Measurements from ENCODE around the gene MARCHF3. TPM values are rescaled to one million over a fixed set of nuclear protein-coding genes. Genes with fewer than 3 reads are reported as not detected.
"Not testable (repeated sequence)": the region's sequence is repeated elsewhere in the genome, so short reads cannot be mapped to it uniquely, and the experiment has no call there.

Gene MARCHF3
- polyA plus RNA-seq, 4 donors, result 3.6 to 8.5 (median 5.4) TPM

DNA sequence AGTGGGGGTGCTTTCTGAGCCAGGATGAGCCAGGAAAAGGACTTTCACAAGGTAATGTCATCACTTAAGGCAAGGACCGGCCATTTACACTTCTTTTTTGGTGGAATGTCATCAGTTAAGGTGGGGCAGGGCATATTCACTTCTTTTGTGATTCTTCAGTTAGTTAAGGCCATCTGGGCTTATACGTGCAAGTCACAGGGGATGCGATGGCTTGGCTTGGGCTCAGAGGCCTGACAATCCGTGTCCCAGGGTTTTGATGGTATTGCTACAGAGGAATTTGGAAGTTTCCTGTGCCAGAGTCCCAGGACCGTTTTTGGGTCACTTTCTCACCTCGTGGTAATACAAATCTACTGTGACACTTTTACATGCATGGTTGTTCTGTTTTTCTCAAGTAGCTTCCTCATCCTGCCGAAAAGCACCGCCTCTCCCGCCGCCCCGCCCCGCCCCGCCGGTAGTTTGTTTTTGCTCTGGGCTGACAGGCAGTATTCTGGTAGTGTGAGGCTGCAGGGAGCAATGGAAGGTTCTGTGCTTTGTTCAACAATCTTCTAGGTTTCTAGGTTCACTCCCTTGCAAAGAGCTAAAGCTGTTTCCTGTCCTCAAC, 184.8 kb downstream of the MARCHF3 start:
- H3K4me3 ChIP-seq (ENCODE audit: low read depth in 1 of 3, low read length in 3 of 3); H3K9me3 ChIP-seq (ENCODE audit: control insufficient read depth in 2 of 2, insufficient read depth in 1 of 2, low read depth in 1 of 2, low read length in 1 of 2); H3K36me3 ChIP-seq (ENCODE audit: control insufficient read depth in 3 of 3, insufficient read depth in 2 of 3, low read depth in 1 of 3, low read length in 3 of 3); FAIRE-seq; H3K4me1 ChIP-seq (ENCODE audit: control insufficient read depth in 3 of 3, insufficient read depth in 2 of 3, low read depth in 1 of 3, low read length in 2 of 3); H3K27me3 ChIP-seq (ENCODE audit: control insufficient read depth in 3 of 3, insufficient read depth in 3 of 3, low read length in 3 of 3): not testable (repeated sequence)
- H3K27ac ChIP-seq (ENCODE audit: low read depth in 1 of 3, low read length in 2 of 3), result peak overlapping the region in 1 of 3 donors; percentile 50
- WGBS, 3 donors, result 20 to 21% (median 20%) methylated on average over 14 of the region's 14 CpGs
- peak; percentile 51 to 64 for DNase-seq

GRCh38 chr5:126843375-126843774, 187.0 kb downstream of the MARCHF3 start:
- not testable (repeated sequence) for H3K4me1 ChIP-seq (ENCODE audit: control insufficient read depth in 3 of 3, insufficient read depth in 2 of 3, low read depth in 1 of 3, low read length in 2 of 3); H3K4me3 ChIP-seq (ENCODE audit: low read depth in 1 of 3, low read length in 3 of 3); H3K27me3 ChIP-seq (ENCODE audit: control insufficient read depth in 3 of 3, insufficient read depth in 3 of 3, low read length in 3 of 3); FAIRE-seq; DNase-seq; H3K36me3 ChIP-seq (ENCODE audit: control insufficient read depth in 3 of 3, insufficient read depth in 2 of 3, low read depth in 1 of 3, low read length in 3 of 3); H3K27ac ChIP-seq (ENCODE audit: low read depth in 1 of 3, low read length in 2 of 3); H3K9me3 ChIP-seq (ENCODE audit: control insufficient read depth in 2 of 2, insufficient read depth in 1 of 2, low read depth in 1 of 2, low read length in 1 of 2)
- WGBS, 3 donors, result 16 to 51% (median 46%) methylated on average over 11 of the region's 11 CpGs

DNA sequence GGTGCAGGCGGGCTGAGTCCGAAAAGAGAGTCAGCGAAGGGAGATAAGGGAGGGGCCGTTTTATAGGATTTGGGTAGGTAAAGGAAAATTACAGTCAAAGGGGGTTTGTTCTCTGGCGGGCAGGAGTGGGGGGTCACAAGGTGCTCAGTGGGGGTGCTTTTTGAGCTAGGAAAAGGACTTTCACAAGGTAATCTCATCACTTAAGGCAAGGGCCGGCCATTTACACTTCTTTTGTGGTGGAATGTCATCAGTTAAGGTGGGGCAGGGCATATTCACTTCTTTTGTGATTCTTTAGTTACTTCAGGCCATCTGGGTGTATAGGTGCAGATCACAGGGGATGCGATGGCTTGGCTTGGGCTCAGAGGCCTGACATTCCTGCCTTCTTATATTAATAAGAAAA, 191.0 kb downstream of the MARCHF3 start:
- not testable (repeated sequence) for H3K4me1 ChIP-seq (ENCODE audit: control insufficient read depth in 3 of 3, insufficient read depth in 2 of 3, low read depth in 1 of 3, low read length in 2 of 3); H3K9me3 ChIP-seq (ENCODE audit: control insufficient read depth in 2 of 2, insufficient read depth in 1 of 2, low read depth in 1 of 2, low read length in 1 of 2); FAIRE-seq; H3K27ac ChIP-seq (ENCODE audit: low read depth in 1 of 3, low read length in 2 of 3); H3K27me3 ChIP-seq (ENCODE audit: control insufficient read depth in 3 of 3, insufficient read depth in 3 of 3, low read length in 3 of 3); H3K4me3 ChIP-seq (ENCODE audit: low read depth in 1 of 3, low read length in 3 of 3); DNase-seq; H3K36me3 ChIP-seq (ENCODE audit: control insufficient read depth in 3 of 3, insufficient read depth in 2 of 3, low read depth in 1 of 3, low read length in 3 of 3)
- 82 to 91% (median 90%) methylated on average over 7 of the region's 7 CpGs for WGBS, 3 donors

DNA sequence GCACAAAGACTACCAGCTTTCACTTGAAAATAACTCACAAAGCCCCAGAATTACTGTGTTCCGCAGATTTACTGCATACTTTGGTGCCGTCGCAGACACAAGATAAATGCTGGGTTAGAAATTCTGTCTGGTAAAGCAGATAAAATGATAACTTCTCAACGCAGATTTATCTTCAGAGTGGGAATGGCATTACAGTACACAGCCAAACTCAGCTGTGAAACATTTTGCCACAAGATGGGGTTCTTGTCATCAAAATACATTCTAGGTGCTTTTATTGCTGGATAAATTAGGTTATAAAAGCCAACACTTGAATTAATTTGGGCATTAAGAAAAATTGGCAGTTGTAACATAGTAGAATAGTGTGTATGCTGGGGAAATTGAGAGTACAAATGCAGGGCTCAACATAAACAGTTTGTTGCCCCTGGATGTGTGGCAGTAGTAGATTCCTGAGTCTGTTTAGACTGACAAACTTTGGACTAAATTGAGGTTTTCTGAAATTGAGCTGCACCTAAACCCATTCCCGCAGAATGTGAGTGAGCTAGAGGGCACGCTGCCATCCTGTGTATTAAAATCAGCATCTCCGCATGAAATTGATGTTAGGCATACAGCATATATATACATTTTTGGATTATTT, 192.3 kb downstream of the MARCHF3 start:
- H3K27me3 ChIP-seq (ENCODE audit: control insufficient read depth in 3 of 3, insufficient read depth in 3 of 3, low read length in 3 of 3), result no peaks in the 10 kb centered on the region
- H3K9me3 ChIP-seq (ENCODE audit: control insufficient read depth in 2 of 2, insufficient read depth in 1 of 2, low read depth in 1 of 2, low read length in 1 of 2), result no peaks in the 10 kb centered on the region
- H3K36me3 ChIP-seq (ENCODE audit: control insufficient read depth in 3 of 3, insufficient read depth in 2 of 3, low read depth in 1 of 3, low read length in 3 of 3), result peaks cover 0 to 10% (median 0%) of the 10 kb centered on the region in 3 donors
- WGBS, 3 donors, result 85 to 88% (median 87%) methylated on average over 7 of the region's 7 CpGs
- no peak overlapping the region for H3K4me3 ChIP-seq (ENCODE audit: low read depth in 1 of 3, low read length in 3 of 3)
- H3K27ac ChIP-seq (ENCODE audit: low read depth in 1 of 3, low read length in 2 of 3), result no peak overlapping the region
- peak in 1 of 2 donors; percentile 18 for DNase-seq
- no peak for FAIRE-seq
- no peaks in the 10 kb centered on the region for H3K4me1 ChIP-seq (ENCODE audit: control insufficient read depth in 3 of 3, insufficient read depth in 2 of 3, low read depth in 1 of 3, low read length in 2 of 3)

GRCh38 chr5:126837242-126837641, 193.1 kb downstream of the MARCHF3 start:
- no peak for DNase-seq
- H3K27ac ChIP-seq (ENCODE audit: low read depth in 1 of 3, low read length in 2 of 3), result no peak overlapping the region
- no peaks in the 10 kb centered on the region for H3K9me3 ChIP-seq (ENCODE audit: control insufficient read depth in 2 of 2, insufficient read depth in 1 of 2, low read depth in 1 of 2, low read length in 1 of 2)
- no peaks in the 10 kb centered on the region for H3K4me1 ChIP-seq (ENCODE audit: control insufficient read depth in 3 of 3, insufficient read depth in 2 of 3, low read depth in 1 of 3, low read length in 2 of 3)
- peaks cover 0 to 13% (median 0%) of the 10 kb centered on the region in 3 donors for H3K36me3 ChIP-seq (ENCODE audit: control insufficient read depth in 3 of 3, insufficient read depth in 2 of 3, low read depth in 1 of 3, low read length in 3 of 3)
- WGBS, 3 donors, result 96 to 98% (median 97%) methylated on average over 4 of the region's 4 CpGs
- no peaks in the 10 kb centered on the region for H3K27me3 ChIP-seq (ENCODE audit: control insufficient read depth in 3 of 3, insufficient read depth in 3 of 3, low read length in 3 of 3)
- no peak overlapping the region for H3K4me3 ChIP-seq (ENCODE audit: low read depth in 1 of 3, low read length in 3 of 3)
- FAIRE-seq, result no peak

GRCh38 chr5:126836778-126837177, 193.6 kb downstream of the MARCHF3 start:
- 90 to 94% (median 91%) methylated on average over 2 of the region's 2 CpGs for WGBS, 3 donors
- no peak for FAIRE-seq
- no peaks in the 10 kb centered on the region for H3K4me1 ChIP-seq (ENCODE audit: control insufficient read depth in 3 of 3, insufficient read depth in 2 of 3, low read depth in 1 of 3, low read length in 2 of 3)

GRCh38 chr5:126831156-126831555, 199.2 kb downstream of the MARCHF3 start:
- Histone ChIP-seq H3K9me3 (ENCODE audit: control insufficient read depth in 2 of 2, insufficient read depth in 1 of 2, low read depth in 1 of 2, low read length in 1 of 2) (no peaks in the 10 kb centered on the region), H3K27me3 (ENCODE audit: control insufficient read depth in 3 of 3, insufficient read depth in 3 of 3, low read length in 3 of 3) (no peaks in the 10 kb centered on the region), H3K36me3 (ENCODE audit: control insufficient read depth in 3 of 3, insufficient read depth in 2 of 3, low read depth in 1 of 3, low read length in 3 of 3) (peaks cover 0 to 33% (median 7%) of the 10 kb centered on the region in 3 donors), H3K27ac (ENCODE audit: low read depth in 1 of 3, low read length in 2 of 3) (no peak overlapping the region), H3K4me3 (ENCODE audit: low read depth in 1 of 3, low read length in 3 of 3) (no peak overlapping the region), H3K4me1 (ENCODE audit: control insufficient read depth in 3 of 3, insufficient read depth in 2 of 3, low read depth in 1 of 3, low read length in 2 of 3) (no peaks in the 10 kb centered on the region)
- 89 to 96% (median 94%) methylated on average over 1 of the region's 1 CpG for WGBS, 3 donors
- FAIRE-seq (no peak), DNase-seq (peak in 1 of 2 donors; percentile 45)

More at GRCh38 chr5:126836778-126837177, 193.6 kb downstream of the MARCHF3 start:
- H3K27ac ChIP-seq (ENCODE audit: low read depth in 1 of 3, low read length in 2 of 3), result no peak overlapping the region
- peaks cover 0 to 14% (median 0%) of the 10 kb centered on the region in 3 donors for H3K36me3 ChIP-seq (ENCODE audit: control insufficient read depth in 3 of 3, insufficient read depth in 2 of 3, low read depth in 1 of 3, low read length in 3 of 3)
- no peak overlapping the region for H3K4me3 ChIP-seq (ENCODE audit: low read depth in 1 of 3, low read length in 3 of 3)
- DNase-seq, result no peak
- no peaks in the 10 kb centered on the region for H3K9me3 ChIP-seq (ENCODE audit: control insufficient read depth in 2 of 2, insufficient read depth in 1 of 2, low read depth in 1 of 2, low read length in 1 of 2)
- H3K27me3 ChIP-seq (ENCODE audit: control insufficient read depth in 3 of 3, insufficient read depth in 3 of 3, low read length in 3 of 3), result no peaks in the 10 kb centered on the region

GRCh38 chr5:126830061-126830460, 200.3 kb downstream of the MARCHF3 start:
- H3K4me1 ChIP-seq (ENCODE audit: control insufficient read depth in 3 of 3, insufficient read depth in 2 of 3, low read depth in 1 of 3, low read length in 2 of 3), result no peaks in the 10 kb centered on the region
- no peak overlapping the region for H3K4me3 ChIP-seq (ENCODE audit: low read depth in 1 of 3, low read length in 3 of 3)
- DNase-seq (no peak), FAIRE-seq (no peak)
- no peaks in the 10 kb centered on the region for H3K9me3 ChIP-seq (ENCODE audit: control insufficient read depth in 2 of 2, insufficient read depth in 1 of 2, low read depth in 1 of 2, low read length in 1 of 2)
- WGBS, 3 donors, result 85 to 97% (median 94%) methylated on average over 5 of the region's 5 CpGs
- peaks cover 0 to 32% (median 7%) of the 10 kb centered on the region in 3 donors for H3K36me3 ChIP-seq (ENCODE audit: control insufficient read depth in 3 of 3, insufficient read depth in 2 of 3, low read depth in 1 of 3, low read length in 3 of 3)
- no peaks in the 10 kb centered on the region for H3K27me3 ChIP-seq (ENCODE audit: control insufficient read depth in 3 of 3, insufficient read depth in 3 of 3, low read length in 3 of 3)
- H3K27ac ChIP-seq (ENCODE audit: low read depth in 1 of 3, low read length in 2 of 3), result no peak overlapping the region
